ENCODE data around the gene ENDOG. TPM values are rescaled to one million over a fixed set of nuclear protein-coding genes. Genes with fewer than 3 reads are reported as not detected.

ENDOG gene
- total and polyA plus RNA-seq, 2 experiments from 2014 or later: 15.1 to 23.5 TPM

DNA sequence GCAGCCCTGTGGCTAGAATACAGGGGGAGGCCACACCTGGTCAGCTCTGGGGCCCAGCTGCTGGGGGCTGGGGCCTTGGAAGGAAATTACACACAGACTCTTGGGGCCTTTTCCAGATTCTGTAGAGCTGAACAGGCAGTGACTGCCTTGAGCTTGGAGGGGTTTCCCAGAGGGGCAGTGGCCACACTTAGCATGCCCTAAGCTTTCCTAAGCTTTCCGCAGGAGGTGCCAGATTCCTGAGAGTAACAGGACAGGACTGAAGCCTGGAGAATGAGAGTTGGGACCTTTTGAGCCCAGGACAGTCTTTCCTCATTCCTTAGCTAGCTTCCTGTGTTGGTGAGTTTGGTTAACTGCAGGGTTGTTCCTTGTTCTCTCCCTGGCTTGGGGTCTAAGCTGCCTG, 29.9 kb upstream of the ENDOG start:
- Histone ChIP-seq H3K4me2 (peak overlapping the region; percentile 99; the same call in 1 of the 2 replicates), H3K9me2 (ENCODE audit: insufficient read depth) (no peaks in the 10 kb centered on the region), H3K4me3 (peak overlapping the region; percentile 95; the same call in 1 of the 2 replicates), H3K79me2 (replicated peaks; ENCODE audit: insufficient read depth) (peaks cover 15% of the 10 kb centered on the region), H4K20me1 (replicated peaks; ENCODE audit: insufficient read depth) (no peaks in the 10 kb centered on the region), H3F3A (replicated peaks; ENCODE audit: low read depth) (peaks cover 16% of the 10 kb centered on the region), H2AFZ (no peak overlapping the region), H3K36me3 (ENCODE audit: insufficient read depth) (no peaks in the 10 kb centered on the region; the same call in 1 of the 2 replicates), H3K4me1 (ENCODE audit: insufficient read depth) (peaks cover 7% of the 10 kb centered on the region), H3K27ac (ENCODE audit: low read depth) (0 out of 2 replicates have a peak overlapping the region, but pooled peaks have one; percentile 66), H3K27me3 (ENCODE audit: insufficient read depth) (no peaks in the 10 kb centered on the region)
- ATAC-seq: no peak
- Mint-ChIP-seq H3K36me3 (ENCODE audit: low read depth) (peaks cover 12% of the 10 kb centered on the region), H3K27me3 (ENCODE audit: insufficient read depth, low read depth, poor library complexity) (peaks cover 11% of the 10 kb centered on the region), H3K4me1 (peaks cover 3% of the 10 kb centered on the region; the same call in 2 of the 3 replicates), H3K9me3 (no peaks in the 10 kb centered on the region; the same call in 2 of the 3 replicates), H3K27ac (no peak overlapping the region), H3K4me3 (peak overlapping the region; percentile 93)
- DNase-seq (ENCODE audit: low spot score): no peak
- no peak for TF ChIP-seq EZH2 (IDR thresholded peaks at IDR 0.05; ENCODE audit: low read depth, unreplicated experiment)
- TF ChIP-seq, protein P1, sequence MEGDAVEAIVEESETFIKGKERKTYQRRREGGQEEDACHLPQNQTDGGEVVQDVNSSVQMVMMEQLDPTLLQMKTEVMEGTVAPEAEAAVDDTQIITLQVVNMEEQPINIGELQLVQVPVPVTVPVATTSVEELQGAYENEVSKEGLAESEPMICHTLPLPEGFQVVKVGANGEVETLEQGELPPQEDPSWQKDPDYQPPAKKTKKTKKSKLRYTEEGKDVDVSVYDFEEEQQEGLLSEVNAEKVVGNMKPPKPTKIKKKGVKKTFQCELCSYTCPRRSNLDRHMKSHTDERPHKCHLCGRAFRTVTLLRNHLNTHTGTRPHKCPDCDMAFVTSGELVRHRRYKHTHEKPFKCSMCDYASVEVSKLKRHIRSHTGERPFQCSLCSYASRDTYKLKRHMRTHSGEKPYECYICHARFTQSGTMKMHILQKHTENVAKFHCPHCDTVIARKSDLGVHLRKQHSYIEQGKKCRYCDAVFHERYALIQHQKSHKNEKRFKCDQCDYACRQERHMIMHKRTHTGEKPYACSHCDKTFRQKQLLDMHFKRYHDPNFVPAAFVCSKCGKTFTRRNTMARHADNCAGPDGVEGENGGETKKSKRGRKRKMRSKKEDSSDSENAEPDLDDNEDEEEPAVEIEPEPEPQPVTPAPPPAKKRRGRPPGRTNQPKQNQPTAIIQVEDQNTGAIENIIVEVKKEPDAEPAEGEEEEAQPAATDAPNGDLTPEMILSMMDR (conservative IDR thresholded peaks at IDR 0.05; ENCODE audit: low read depth in 2 of 2): no peak
- no peak for TF ChIP-seq POLR2AphosphoS5 (IDR thresholded peaks at IDR 0.05; ENCODE audit: low read depth)
- TF ChIP-seq CREB1 (CRISPR knock-in tag; IDR thresholded peaks at IDR 0.05; ENCODE audit: low read depth): no peak
- TF ChIP-seq STAT1 (IDR thresholded peaks at IDR 0.05; ENCODE audit: unreplicated experiment): no peak
- no peak for TF ChIP-seq NANOG (IDR thresholded peaks at IDR 0.05; ENCODE audit: borderline replicate concordance)
- TF ChIP-seq, protein P2, sequence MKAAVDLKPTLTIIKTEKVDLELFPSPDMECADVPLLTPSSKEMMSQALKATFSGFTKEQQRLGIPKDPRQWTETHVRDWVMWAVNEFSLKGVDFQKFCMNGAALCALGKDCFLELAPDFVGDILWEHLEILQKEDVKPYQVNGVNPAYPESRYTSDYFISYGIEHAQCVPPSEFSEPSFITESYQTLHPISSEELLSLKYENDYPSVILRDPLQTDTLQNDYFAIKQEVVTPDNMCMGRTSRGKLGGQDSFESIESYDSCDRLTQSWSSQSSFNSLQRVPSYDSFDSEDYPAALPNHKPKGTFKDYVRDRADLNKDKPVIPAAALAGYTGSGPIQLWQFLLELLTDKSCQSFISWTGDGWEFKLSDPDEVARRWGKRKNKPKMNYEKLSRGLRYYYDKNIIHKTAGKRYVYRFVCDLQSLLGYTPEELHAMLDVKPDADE (IDR thresholded peaks at IDR 0.05): no peak
- no peak for TF ChIP-seq ZNF114 (CRISPR knock-in tag; IDR thresholded peaks at IDR 0.05)
- no peak for TF ChIP-seq JUNB (IDR thresholded peaks at IDR 0.05; ENCODE audit: unreplicated experiment)
- no peak for TF ChIP-seq ZNF331 (CRISPR knock-in tag; IDR thresholded peaks at IDR 0.05; ENCODE audit: low read depth)
- TF ChIP-seq, protein P3, sequence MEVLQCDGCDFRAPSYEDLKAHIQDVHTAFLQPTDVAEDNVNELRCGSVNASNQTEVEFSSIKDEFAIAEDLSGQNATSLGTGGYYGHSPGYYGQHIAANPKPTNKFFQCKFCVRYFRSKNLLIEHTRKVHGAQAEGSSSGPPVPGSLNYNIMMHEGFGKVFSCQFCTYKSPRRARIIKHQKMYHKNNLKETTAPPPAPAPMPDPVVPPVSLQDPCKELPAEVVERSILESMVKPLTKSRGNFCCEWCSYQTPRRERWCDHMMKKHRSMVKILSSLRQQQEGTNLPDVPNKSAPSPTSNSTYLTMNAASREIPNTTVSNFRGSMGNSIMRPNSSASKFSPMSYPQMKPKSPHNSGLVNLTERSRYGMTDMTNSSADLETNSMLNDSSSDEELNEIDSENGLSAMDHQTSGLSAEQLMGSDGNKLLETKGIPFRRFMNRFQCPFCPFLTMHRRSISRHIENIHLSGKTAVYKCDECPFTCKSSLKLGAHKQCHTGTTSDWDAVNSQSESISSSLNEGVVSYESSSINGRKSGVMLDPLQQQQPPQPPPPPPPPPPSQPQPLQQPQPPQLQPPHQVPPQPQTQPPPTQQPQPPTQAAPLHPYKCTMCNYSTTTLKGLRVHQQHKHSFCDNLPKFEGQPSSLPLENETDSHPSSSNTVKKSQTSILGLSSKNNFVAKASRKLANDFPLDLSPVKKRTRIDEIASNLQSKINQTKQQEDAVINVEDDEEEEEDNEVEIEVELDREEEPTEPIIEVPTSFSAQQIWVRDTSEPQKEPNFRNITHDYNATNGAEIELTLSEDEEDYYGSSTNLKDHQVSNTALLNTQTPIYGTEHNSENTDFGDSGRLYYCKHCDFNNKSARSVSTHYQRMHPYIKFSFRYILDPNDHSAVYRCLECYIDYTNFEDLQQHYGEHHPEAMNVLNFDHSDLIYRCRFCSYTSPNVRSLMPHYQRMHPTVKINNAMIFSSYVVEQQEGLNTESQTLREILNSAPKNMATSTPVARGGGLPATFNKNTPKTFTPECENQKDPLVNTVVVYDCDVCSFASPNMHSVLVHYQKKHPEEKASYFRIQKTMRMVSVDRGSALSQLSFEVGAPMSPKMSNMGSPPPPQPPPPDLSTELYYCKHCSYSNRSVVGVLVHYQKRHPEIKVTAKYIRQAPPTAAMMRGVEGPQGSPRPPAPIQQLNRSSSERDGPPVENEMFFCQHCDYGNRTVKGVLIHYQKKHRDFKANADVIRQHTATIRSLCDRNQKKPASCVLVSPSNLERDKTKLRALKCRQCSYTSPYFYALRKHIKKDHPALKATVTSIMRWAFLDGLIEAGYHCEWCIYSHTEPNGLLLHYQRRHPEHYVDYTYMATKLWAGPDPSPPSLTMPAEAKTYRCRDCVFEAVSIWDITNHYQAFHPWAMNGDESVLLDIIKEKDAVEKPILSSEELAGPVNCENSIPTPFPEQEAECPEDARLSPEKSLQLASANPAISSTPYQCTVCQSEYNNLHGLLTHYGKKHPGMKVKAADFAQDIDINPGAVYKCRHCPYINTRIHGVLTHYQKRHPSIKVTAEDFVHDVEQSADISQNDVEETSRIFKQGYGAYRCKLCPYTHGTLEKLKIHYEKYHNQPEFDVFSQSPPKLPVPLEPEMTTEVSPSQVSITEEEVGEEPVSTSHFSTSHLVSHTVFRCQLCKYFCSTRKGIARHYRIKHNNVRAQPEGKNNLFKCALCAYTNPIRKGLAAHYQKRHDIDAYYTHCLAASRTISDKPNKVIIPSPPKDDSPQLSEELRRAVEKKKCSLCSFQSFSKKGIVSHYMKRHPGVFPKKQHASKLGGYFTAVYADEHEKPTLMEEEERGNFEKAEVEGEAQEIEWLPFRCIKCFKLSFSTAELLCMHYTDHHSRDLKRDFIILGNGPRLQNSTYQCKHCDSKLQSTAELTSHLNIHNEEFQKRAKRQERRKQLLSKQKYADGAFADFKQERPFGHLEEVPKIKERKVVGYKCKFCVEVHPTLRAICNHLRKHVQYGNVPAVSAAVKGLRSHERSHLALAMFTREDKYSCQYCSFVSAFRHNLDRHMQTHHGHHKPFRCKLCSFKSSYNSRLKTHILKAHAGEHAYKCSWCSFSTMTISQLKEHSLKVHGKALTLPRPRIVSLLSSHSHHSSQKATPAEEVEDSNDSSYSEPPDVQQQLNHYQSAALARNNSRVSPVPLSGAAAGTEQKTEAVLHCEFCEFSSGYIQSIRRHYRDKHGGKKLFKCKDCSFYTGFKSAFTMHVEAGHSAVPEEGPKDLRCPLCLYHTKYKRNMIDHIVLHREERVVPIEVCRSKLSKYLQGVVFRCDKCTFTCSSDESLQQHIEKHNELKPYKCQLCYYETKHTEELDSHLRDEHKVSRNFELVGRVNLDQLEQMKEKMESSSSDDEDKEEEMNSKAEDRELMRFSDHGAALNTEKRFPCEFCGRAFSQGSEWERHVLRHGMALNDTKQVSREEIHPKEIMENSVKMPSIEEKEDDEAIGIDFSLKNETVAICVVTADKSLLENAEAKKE (CRISPR knock-in tag; IDR thresholded peaks at IDR 0.05): no peak

Data from GM23338 (cell line).